ENCODE results near the gene GEMIN8. TPM values are rescaled to one million over a fixed set of nuclear protein-coding genes. Genes with fewer than 3 reads are reported as not detected.
A peak's percentile ranks its signal among the peaks of the same experiment; 100 is the strongest.

GEMIN8 gene
- total and polyA plus RNA-seq, 2 of the 8 experiments (the other 6 are each of a cell fraction or from before 2014, with no cell fraction given): 18.2 to 31.4 TPM

GRCh38 chrX:14073071-14073470 lies 43.4 kb upstream of the GEMIN8 start:
- Histone ChIP-seq H3K18ac (ENCODE audit: extremely low read depth, low read length) (no peak overlapping the region), H4K91ac (replicated peaks; ENCODE audit: insufficient read length, low read length) (no peak overlapping the region), H2AFZ (ENCODE audit: low read length) (peak overlapping the region; percentile 53), H3K27ac (ENCODE audit: low read depth, low read length) (no peak overlapping the region), H4K5ac (ENCODE audit: insufficient read length, low read depth, low read length) (no peak overlapping the region), H3K56ac (replicated peaks; ENCODE audit: insufficient read length, low read depth, low read length) (no peak overlapping the region), H4K20me1 (replicated peaks in 1 of 2; ENCODE audit: control insufficient read depth in 1 of 2, insufficient read depth in 2 of 2, low read length in 2 of 2) (no peaks in the 10 kb centered on the region), H2BK20ac (ENCODE audit: low read length) (no peak overlapping the region), H3K4ac (replicated peaks; ENCODE audit: insufficient read length, low read depth, low read length) (no peak overlapping the region), H2BK15ac (ENCODE audit: low read length) (no peak overlapping the region), H3K4me3 (ENCODE audit: extremely low read depth in 1 of 4, insufficient read depth in 2 of 4, low read depth in 3 of 4, low read length in 4 of 4) (no peak overlapping the region), H3K79me2 (ENCODE audit: control insufficient read depth in 1 of 2, insufficient read depth in 2 of 2, low read length in 2 of 2) (no peaks in the 10 kb centered on the region), H2AK5ac (ENCODE audit: low read depth, low read length) (no peak overlapping the region), H2BK5ac (ENCODE audit: low read depth, low read length) (no peak overlapping the region), H3K27me3 (replicated peaks in 1 of 4; ENCODE audit: control insufficient read depth in 3 of 4, extremely low read depth in 1 of 4, insufficient read depth in 3 of 4, low read length in 3 of 4) (no peaks in the 10 kb centered on the region), H3K36me3 (ENCODE audit: control insufficient read depth in 2 of 4, insufficient read depth in 4 of 4, low read length in 3 of 4) (no peaks in the 10 kb centered on the region), H4K8ac (ENCODE audit: extremely low read depth, insufficient read depth, low read length) (no peak overlapping the region), H3K23me2 (ENCODE audit: low read depth, low read length) (no peaks in the 10 kb centered on the region), H3K79me1 (ENCODE audit: low read depth, low read length) (no peaks in the 10 kb centered on the region), H3K14ac (ENCODE audit: insufficient read length) (no peak overlapping the region), H3K4me1 (replicated peaks in 1 of 4; ENCODE audit: control insufficient read depth in 3 of 4, insufficient read depth in 4 of 4, low read length in 3 of 4) (no peaks in the 10 kb centered on the region), H2BK12ac (ENCODE audit: low read depth, low read length) (no peak overlapping the region), H2BK120ac (replicated peaks; ENCODE audit: low read depth, low read length) (no peak overlapping the region), H3K9me3 (ENCODE audit: insufficient read depth in 2 of 2, low read depth in 1 of 2, low read length in 1 of 2) (no peaks in the 10 kb centered on the region), H3K9ac (replicated peaks in 1 of 4; ENCODE audit: extremely low read depth in 1 of 4, low read depth in 3 of 4, low read length in 3 of 4) (no peak overlapping the region), H3K4me2 (ENCODE audit: insufficient read depth in 1 of 2, low read depth in 2 of 2, low read length in 2 of 2) (no peak overlapping the region), H3K23ac (ENCODE audit: insufficient read length) (no peak overlapping the region)
- POLR2A ChIA-PET (ENCODE audit: partially characterized antibody): no interaction called here
- FAIRE-seq (no peak), DNase-seq (ENCODE audit: low read depth in 1 of 2, low spot score in 2 of 2) (no peak)
- 43% methylated on average over 1 of the region's 1 CpG; no CpG with 5 or more reads in 1 of the 2 experiments for WGBS, 2 experiments (ENCODE audit: extremely low coverage in 1 of 2, insufficient coverage in 1 of 2, insufficient read length in 1 of 2, insufficient replicate concordance in 2 of 2, low coverage in 1 of 2, low lambda C conversion rate in 2 of 2, missing lambda C conversion rate in 1 of 2)
- CTCF ChIA-PET (ENCODE audit: partially characterized antibody): no interaction called here
- TF ChIP-seq JUN (IDR thresholded peaks at IDR 0.05; ENCODE audit: low read depth, low read length) (no peak), RAD21 (IDR thresholded peaks at IDR 0.05 in 1 of 2, conservative IDR thresholded peaks at IDR 0.05 in 1 of 2; ENCODE audit: low read depth in 2 of 2, low read length in 2 of 2) (no peak), SIN3A (conservative IDR thresholded peaks at IDR 0.05 in 1 of 2, IDR thresholded peaks at IDR 0.05 in 1 of 2; ENCODE audit: low read depth in 1 of 2, low read length in 2 of 2) (no peak), SRF (IDR thresholded peaks at IDR 0.05; ENCODE audit: low read depth, low read length) (no peak), ATF3 (IDR thresholded peaks at IDR 0.05; ENCODE audit: insufficient read depth, low read depth, low read length) (no peak), CHD2 (IDR thresholded peaks at IDR 0.05; ENCODE audit: low read length) (no peak), EZH2 (IDR thresholded peaks at IDR 0.05; ENCODE audit: low read depth, low read length, severe bottlenecking) (no peak), RFX5 (IDR thresholded peaks at IDR 0.05; ENCODE audit: borderline replicate concordance, low read depth, low read length) (no peak), MAX (IDR thresholded peaks at IDR 0.05) (no peak), HDAC6 (IDR thresholded peaks at IDR 0.05; ENCODE audit: low read depth, low read length) (no peak), RXRA (IDR thresholded peaks at IDR 0.05; ENCODE audit: insufficient read depth, low read depth, low read length) (no peak), KDM4A (IDR thresholded peaks at IDR 0.05; ENCODE audit: low read depth, low read length, severe bottlenecking) (no peak), PHF8 (conservative IDR thresholded peaks at IDR 0.05; ENCODE audit: low read depth, low read length) (no peak), SIRT6 (IDR thresholded peaks at IDR 0.05; ENCODE audit: low read length) (no peak)

All from H1 (cell line).